HG03378 (cell line): ENCODE data around the gene THADA.
"Not testable (repeated sequence)": the region's sequence is repeated elsewhere in the genome, so short reads cannot be mapped to it uniquely, and the experiment has no call there.

Experiments used
- ATAC-seq: cut with Tn5 transposase; IDR thresholded peaks from one replicate; pipeline ENCODE4 v1.9.1; 2021; ENCODE audit warnings: mild to moderate bottlenecking, moderate library complexity; ENCODE audit not compliant: unreplicated experiment

Gene THADA

GRCh38 chr2:43448822-43449110, 147.1 kb downstream of the THADA start:
- no peak for ATAC-seq

DNA sequence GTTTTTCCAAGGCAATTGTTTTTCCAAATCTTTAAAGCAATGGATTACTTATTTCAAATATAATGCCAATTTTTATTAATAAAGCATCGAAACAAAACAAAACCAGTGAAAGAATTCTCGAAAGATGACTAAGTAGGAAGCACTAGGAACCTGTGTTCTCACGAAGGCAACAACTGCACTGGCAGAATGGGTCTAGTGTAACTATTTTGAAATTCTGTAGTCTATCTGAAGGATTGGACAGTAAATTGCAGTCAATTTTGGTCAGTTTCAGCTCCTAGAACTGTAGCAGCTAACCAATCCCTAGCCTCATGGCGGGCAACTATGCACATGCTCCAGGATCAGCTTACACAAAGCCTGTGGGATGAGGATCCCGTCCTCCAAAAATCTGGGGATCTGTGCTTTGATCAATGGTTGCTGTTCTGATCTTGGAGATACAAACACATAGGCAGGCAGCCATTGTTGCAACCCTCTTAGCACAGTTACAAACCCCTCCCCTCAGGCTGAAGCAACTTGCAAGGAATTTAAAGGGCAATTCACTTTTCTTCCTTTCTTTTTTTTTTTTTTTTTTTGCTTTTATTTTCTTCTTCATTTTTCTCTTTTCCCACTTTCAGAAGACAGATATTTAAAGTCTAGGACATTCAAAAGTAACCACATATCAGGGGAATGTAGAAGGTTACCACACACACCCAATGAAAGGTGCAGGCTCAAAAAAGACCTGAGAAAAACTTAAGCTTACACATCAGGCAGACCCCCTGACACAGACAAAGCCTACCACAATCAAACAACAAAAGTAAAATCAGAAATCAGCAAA, 147.6 kb downstream of the THADA start:
- no peak for ATAC-seq

GRCh38 chr2:43446755-43447154, 149.1 kb downstream of the THADA start:
- not testable (repeated sequence) for ATAC-seq

GRCh38 chr2:43445781-43446180, 150.1 kb downstream of the THADA start:
- no peak for ATAC-seq

DNA sequence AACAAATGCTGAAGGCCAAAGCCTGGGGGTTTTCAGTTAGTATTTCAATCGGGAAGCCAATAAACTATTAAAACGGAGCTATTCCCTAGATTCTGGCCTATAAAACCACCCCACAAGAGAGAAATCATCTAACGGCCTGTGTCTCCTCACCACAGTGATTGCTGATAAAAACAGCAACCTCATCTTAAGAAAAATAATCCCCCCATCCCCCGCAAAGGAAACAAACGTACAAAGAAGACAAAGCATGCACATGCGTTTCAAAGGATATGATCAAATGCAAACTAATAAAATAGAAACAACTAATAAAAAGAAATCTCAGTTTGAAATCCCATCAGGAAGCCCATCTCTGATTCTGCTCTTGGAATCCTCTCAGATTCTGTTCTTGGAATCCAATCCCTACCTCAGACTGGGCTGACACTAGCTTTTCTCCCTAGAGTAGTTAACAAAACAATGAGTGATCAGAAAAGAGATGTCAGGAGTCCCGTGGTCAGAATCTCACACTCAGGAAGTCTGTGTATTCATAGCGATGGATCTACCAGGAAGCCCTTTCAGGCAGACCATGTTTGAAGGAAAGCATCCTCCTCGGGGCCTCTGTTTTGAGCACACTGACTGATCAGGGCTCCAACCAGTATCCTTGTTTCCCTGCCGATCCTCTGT, 150.7 kb downstream of the THADA start:
- no peak for ATAC-seq

GRCh38 chr2:43443282-43443681, 152.6 kb downstream of the THADA start:
- ATAC-seq: no peak

DNA sequence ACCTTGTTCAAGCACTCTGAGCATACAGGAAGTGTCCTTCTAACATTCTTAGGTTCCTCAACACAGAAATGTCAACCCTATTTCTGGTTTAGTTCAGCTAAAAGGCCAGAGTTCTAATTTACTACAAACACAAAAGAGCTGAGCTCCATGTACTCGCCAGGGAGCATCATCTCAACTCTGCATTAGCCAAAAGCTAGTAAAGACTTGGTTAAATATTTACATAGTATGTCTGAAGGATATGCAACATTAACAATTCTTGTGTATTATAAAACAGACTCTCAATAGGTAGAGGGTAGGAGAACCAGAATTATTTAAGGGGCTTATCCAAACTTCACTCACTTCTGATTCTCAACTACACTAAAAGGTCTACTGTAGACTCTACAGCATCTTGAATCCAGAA, 154.6 kb downstream of the THADA start:
- no peak for ATAC-seq

GRCh38 chr2:43438858-43439655, 156.8 kb downstream of the THADA start:
- no peak for ATAC-seq

- ATAC-seq: no peak
These were observed 157.5 kb downstream of the THADA start for GRCh38 chr2:43438342-43438741.

- no peak for ATAC-seq
These were observed 158.5 kb downstream of the THADA start for GRCh38 chr2:43437363-43437762.

DNA sequence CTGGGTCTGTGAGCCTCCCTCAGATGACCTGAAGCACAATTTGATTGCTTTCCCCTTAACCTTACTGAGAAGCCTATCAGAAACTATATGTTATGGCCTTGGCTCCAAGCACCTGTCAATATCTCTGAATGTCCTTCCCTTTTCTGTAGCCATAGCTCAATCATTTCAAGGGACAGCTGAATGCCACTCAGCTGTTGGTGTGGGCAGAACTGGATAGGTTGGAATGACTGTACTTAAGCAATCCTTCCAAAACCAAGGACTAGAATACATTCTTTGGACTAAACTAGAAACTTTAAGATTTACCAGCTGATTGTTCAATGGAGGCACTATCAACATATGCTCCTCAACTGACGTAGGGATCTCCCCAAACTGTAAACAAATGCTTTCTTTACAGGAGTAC, 159.4 kb downstream of the THADA start:
- ATAC-seq: no peak

DNA sequence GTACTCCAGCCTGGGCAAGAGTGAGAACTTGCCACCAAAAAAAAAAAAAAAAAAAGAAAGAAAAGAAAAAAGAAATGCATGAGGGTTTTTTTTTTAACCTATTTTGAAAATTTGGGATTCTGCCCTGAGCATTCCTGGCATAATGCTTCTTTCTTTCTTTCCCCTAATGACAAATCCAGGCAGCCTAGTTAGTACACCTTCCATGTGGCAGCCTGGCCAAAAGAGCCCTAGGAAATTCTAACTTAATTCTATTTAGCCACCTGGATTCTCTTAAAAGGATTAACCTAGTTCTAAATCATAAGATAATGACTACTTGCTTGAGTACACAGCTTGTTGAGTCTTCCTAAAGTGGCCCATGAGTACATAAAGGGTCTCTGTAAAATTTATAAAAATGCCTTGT, 160.1 kb downstream of the THADA start:
- ATAC-seq: no peak

- ATAC-seq: no peak
These were observed 165.3 kb downstream of the THADA start for GRCh38 chr2:43430489-43430888.

- no peak for ATAC-seq
These were observed 166.5 kb downstream of the THADA start for GRCh38 chr2:43429369-43429768.

DNA sequence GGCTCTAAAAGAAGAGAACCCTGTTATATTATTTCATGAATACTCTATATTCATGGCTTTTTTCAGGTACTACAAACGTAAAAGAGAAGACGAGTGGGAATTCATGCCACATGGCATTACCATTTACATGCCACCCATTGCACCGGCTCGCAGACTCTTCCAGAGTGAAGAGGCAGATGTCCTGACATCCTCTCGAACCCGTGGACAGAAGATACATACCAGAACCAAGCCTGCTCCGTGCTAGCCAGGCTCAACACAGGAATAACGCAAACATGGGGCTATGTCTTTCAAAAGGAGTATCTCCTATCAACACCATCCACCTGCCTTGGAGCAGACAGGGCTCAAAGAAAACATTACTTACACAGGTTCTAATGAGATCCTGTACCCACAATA, 168.8 kb downstream of the THADA start:
- no peak for ATAC-seq

DNA sequence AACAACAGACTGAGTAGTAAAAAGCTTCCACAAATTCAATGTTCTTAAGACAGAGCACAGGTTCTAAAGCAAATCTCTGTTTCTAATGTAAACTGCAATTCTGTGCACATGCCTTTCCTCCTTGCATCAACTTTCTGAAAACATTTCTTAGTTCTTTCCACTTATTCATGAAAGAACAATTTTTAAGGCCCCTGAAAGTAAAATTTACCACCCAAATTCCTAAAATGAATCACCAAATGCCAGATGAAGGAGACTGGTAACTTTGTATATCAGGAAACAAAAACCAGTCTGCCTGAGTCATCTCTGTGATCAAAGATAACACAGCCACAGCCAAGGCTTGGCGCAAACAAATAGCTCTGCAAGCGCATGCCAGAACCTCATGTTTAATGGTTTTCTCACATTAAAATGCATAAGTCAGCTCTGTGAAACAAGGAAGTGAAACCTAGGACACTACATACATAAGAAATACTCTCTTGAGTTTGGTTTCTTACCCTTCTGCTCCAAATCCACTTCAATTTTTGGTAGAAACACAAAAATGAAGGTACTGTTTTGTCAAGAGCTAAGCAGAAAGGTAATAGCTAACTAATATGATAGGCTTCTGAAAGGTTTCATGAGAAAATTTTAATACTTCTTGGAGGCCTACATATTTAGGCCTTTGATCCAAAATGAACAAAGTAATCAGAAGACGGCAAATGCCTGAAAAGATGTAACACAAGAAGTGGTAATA, 169.4 kb downstream of the THADA start:
- peak; percentile 89 for ATAC-seq

- ATAC-seq: no peak
These were observed 170.2 kb downstream of the THADA start for GRCh38 chr2:43425659-43426058.

DNA sequence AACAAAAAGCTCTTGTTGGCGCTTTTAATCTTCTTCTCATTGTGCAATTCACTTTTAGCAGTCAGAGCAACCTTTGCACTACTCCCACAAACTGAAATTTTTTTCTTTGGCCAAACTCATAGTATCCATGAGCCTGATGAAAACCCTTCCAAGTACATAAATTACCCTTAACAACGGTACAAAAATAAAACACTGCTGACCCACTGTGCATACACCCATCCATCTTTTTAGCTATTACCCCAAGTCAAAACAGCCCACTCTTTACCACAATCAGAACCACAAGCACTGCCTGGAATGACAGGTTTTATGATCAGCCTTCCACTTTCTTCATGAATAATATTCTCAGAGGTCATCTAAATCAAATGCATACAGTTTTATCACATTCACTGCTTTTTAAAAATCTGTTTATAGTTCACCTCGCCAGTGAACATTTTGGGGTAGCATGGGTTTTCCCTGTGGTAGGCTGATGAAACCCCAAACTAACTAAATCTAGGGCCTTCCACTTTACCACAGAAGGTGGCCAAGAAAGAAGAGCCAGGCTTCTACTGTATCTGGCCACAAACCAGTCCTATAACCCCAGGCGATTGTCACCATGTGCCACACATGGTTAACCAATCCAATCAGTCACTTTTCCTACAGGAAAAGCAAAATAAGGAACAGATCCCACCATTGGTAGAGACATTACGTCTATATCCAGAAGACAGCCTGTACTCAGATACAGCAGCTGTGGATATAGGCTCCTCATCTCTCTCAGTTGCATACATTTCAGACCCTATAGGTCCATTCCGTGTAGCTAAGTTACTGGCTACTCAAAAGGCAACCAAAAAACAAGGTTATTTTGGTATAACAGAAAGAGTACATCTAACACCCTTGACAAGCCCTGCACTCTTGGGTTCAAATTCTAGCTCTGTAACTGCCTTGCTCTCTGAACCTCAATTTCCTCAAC, 171.3 kb downstream of the THADA start:
- ATAC-seq: no peak

DNA sequence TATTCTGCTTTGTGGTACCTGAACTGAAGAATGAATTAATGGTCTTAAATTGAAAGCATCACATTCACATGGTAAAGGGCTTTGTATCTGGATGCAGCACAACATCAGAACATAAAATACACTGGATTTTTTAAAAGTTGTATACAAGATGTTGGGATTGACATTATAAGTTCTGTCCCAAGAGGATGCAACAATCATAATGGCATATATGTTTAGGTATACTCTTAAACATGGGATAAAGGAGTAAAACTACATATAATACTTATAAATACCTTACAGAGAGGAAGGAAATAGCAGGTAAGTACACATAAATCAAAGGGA, 171.9 kb downstream of the THADA start:
- no peak for ATAC-seq

DNA sequence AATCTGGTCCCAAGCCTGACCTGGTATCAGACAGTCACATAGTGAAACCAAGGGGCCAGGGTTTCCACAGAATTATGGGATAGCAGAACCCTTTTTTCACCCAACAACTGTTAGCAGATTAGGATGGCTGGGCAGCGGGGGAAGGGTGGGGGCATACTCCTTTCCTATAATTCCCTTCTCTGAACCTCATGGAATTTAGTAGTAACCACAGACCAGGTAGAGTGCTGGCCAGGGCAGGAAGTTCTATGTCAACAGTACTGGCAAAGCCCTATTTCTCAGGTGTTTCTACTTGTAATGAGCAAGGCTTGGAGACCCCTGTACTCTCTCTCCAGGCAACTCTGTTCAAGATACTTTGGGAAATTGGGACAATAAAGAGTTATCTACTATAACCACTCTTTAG, 174.6 kb downstream of the THADA start:
- ATAC-seq: no peak
